Left lung (tissue), 10 donors: ENCODE measurements around the gene ZNF146. TPM values are rescaled to one million over a fixed set of nuclear protein-coding genes. Genes with fewer than 3 reads are reported as not detected.
"Not testable (repeated sequence)": the region's sequence is repeated elsewhere in the genome, so short reads cannot be mapped to it uniquely, and the experiment has no call there.

Experiments
- ATAC-seq: fragments of 200-7000 bp; cut with Tn5 transposase; one replicate; pipeline ENCODE4 v1.9.1; 2020; ENCODE audit warnings: moderate library complexity
- DNase-seq, 4 donors: peaks; one replicate each; pipeline ENCODE4 v3.0.0-alpha.2; 2013 to 2020
- H3K27ac ChIP-seq, 2 donors: fragments of 200-600 bp; sonication (generic) in 1 of 2; one replicate each; pipeline versions ENCODE4 v1.5.0 to v1.8.0; 2020 to 2021
- H3K27me3 ChIP-seq, 2 donors: fragments of 200-600 bp; sonication (generic) in 1 of 2; one replicate each; pipeline versions ENCODE4 v1.5.0 to v1.8.0; 2020 to 2021
- H3K36me3 ChIP-seq, 2 donors: fragments of 200-600 bp; sonication (generic) in 1 of 2; one replicate each; pipeline versions ENCODE4 v1.5.0 to v1.8.0; 2020 to 2021
- H3K4me1 ChIP-seq, 2 donors: fragments of 200-600 bp; one replicate each; pipeline ENCODE4 v1.8.0; 2021
- H3K4me3 ChIP-seq, 2 donors: fragments of 200-600 bp; sonication (generic) in 1 of 2; one replicate each; pipeline versions ENCODE4 v1.5.0 to v1.8.0; 2020 to 2021; ENCODE audit warnings: mild to moderate bottlenecking in 1 of 2
- H3K9me3 ChIP-seq, 2 donors: fragments of 200-600 bp; sonication (generic) in 1 of 2; one replicate each; pipeline versions ENCODE4 v1.5.0 to v1.8.0; 2020 to 2021
- intact Hi-C, 2 donors: fragments of 100-400 bp; cut with DNase I; formaldehyde crosslinking; loops; one replicate each; pipeline versions ENCODE4 v1.11.2 to v1.14.2; 2022
- polyA plus RNA-seq, 6 donors: library from polyadenylated mRNA; unstranded; fragments of 120-200 nt; gene quantifications; one replicate each; pipeline ENCODE4 v1.2.1, GENCODE V29; 2013; ENCODE audit not compliant: insufficient read length in 6 of 6
- total RNA-seq, 2 donors: library from RNA; stranded (reverse); fragmentation: NEBNext Ultra II Directional; extraction: Animal tissue kit (Norgen Biotek cat#: 25700); gene quantifications; one replicate each; pipeline ENCODE4 v1.2.1, GENCODE V29; 2021
- TF ChIP-seq, protein P1 (sequence below), 2 donors: fragments of 200-600 bp; sonication (generic) in 1 of 2; IDR thresholded peaks; one replicate each; pipeline versions ENCODE4 v1.5.0 to v1.8.0; 2021; ENCODE audit warnings: antibody characterized with exemption in 2 of 2
- donor health status: DM: no; HTN: yes; CAD: no.
- donor health status: DM: no; HTN: no; CAD: no.

The ZNF146 gene
- total and polyA plus RNA-seq, 8 donors = 42.8 to 140 (median 117) TPM

DNA sequence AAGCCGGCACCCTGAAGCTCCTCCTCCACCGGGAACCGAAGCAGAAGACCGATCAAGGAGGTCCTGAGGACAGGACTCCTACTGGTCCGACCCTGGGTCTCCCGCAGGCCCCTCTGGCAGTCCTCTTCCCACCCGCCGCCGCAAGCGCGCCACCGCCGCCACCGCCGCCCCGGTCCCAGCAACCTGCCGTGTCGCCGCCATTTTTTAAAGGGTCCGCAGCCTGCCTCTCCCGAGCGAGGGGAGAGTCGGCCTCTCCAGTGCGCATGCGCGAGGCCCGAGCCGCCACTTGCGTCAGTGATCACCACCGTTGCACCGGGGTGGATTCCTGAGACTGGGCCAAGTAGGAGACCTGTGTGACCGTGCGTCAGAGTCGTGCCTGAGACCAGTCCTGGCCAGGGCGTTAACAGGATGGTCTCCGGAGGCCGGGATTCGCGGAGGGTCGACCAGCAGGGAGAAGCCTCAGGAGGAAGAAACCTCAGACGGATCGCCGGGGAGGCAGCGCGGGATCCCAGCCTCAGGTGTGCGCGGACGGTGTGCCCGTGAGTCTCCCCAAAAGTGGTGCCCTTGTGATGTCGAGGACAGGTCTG, 51.6 kb downstream of the ZNF146 start:
- no peak overlapping the region for H3K4me3 ChIP-seq
- peaks cover 0 to 51% of the 10 kb centered on the region in 2 donors for H3K9me3 ChIP-seq
- peak in 2 of 4 donors; percentile 17 to 75 for DNase-seq
- ATAC-seq = no peak
- no peaks in the 10 kb centered on the region for H3K4me1 ChIP-seq
- intact Hi-C loops = no loop called here
- H3K36me3 ChIP-seq = no peaks in the 10 kb centered on the region
- H3K27me3 ChIP-seq = no peaks in the 10 kb centered on the region
- no peak overlapping the region for H3K27ac ChIP-seq
- TF ChIP-seq, protein P1, sequence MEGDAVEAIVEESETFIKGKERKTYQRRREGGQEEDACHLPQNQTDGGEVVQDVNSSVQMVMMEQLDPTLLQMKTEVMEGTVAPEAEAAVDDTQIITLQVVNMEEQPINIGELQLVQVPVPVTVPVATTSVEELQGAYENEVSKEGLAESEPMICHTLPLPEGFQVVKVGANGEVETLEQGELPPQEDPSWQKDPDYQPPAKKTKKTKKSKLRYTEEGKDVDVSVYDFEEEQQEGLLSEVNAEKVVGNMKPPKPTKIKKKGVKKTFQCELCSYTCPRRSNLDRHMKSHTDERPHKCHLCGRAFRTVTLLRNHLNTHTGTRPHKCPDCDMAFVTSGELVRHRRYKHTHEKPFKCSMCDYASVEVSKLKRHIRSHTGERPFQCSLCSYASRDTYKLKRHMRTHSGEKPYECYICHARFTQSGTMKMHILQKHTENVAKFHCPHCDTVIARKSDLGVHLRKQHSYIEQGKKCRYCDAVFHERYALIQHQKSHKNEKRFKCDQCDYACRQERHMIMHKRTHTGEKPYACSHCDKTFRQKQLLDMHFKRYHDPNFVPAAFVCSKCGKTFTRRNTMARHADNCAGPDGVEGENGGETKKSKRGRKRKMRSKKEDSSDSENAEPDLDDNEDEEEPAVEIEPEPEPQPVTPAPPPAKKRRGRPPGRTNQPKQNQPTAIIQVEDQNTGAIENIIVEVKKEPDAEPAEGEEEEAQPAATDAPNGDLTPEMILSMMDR (IDR thresholded peaks at IDR 0.05) = no peak

DNA sequence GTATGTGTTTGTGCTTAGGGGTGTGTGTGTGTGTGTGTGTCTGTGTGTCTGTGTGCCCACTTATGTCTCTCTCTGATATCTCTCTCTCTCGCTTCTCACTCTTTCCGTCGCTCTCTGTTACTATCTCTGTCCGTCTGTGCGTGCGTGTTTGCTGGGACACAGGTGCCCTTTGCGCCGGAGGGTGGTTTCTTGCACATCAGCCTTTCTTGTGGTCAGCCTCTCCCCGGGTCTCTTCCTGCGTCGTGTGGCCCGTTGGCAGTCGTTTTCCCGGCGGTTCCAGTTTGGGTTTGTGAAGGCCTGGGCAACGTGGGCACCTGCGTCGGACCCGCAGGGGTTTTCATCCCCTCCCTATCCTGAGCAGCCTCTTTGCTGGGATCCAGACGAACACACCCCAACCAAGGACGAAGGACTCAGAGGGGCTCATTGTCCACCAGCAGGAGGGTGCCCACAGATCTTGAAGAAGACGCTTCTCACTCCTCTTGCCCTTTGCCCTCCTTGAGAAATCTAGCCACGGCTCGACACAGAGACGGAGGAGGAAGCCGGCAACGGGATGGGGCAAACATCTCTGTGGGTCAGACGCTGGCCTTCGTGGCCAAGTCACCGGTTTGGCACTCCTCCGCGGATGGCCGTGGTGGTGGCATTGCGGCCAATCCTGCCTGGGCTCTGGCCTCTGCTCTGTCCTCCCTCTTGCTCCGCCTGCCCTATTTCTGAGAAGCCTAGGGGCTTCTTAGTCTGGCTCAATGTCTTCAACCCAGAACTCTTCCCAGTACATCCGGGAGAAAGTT, 52.3 kb downstream of the ZNF146 start:
- Histone ChIP-seq H3K27me3 (no peaks in the 10 kb centered on the region), H3K27ac (no peak overlapping the region), H3K36me3 (no peaks in the 10 kb centered on the region), H3K9me3 (peaks cover 0 to 51% of the 10 kb centered on the region in 2 donors), H3K4me1 (no peaks in the 10 kb centered on the region), H3K4me3 (no peak overlapping the region)
- TF ChIP-seq, protein P1 (IDR thresholded peaks at IDR 0.05) = no peak
- ATAC-seq (no peak), DNase-seq (peak in 1 of 4 donors; percentile 23)
- intact Hi-C loops = no loop called here

DNA sequence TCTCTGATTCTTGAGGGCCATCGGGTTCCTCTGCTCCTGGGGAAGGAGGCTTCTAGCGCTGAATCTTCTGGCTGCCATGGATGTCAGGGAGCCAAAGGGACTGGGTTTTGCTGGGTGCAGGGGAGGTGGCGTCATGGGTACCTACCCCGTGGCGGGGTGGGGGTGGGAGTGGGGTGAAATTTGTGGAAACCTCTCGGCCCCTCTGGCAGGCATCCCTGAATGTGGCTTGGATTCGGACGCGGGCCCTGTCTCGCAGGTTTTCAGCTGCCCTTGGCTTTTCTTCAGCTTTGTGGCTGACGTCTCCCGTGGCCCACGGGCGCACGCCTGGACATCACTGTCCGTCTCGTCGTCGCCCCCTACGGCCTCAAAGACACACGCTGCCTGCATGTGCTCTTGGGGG, 53.2 kb downstream of the ZNF146 start:
- ATAC-seq, H3K4me1 ChIP-seq, intact Hi-C loops, H3K36me3 ChIP-seq, H3K4me3 ChIP-seq, H3K27ac ChIP-seq, H3K27me3 ChIP-seq, DNase-seq: not testable (repeated sequence)
- peaks cover 0 to 50% of the 10 kb centered on the region in 2 donors for H3K9me3 ChIP-seq

DNA sequence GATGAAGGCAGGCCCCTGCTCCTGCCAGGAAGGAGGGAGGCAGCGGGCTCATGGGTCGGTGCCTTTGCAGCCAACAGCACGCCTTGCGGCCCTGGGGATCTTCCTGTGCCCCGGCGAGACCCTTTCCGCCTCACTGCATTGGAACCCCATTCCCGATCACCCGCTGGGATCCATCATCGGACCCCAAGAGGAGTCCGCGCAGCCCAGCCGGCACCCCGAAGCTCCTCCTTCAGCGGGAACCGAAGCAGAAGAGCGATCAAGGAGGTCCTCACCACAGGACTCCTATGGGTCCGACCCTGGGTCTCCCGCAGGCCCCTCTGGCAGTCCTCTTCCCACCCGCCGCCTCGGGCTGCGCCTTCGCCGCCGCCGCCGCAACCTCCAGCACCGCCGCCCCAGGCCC, 53.7 kb downstream of the ZNF146 start:
- H3K36me3 ChIP-seq, intact Hi-C loops, H3K4me3 ChIP-seq, H3K27me3 ChIP-seq, ATAC-seq, H3K4me1 ChIP-seq, H3K27ac ChIP-seq: not testable (repeated sequence)
- H3K9me3 ChIP-seq = peaks cover 0 to 46% of the 10 kb centered on the region in 2 donors
- DNase-seq = peak in 1 of 4 donors; percentile 30

DNA sequence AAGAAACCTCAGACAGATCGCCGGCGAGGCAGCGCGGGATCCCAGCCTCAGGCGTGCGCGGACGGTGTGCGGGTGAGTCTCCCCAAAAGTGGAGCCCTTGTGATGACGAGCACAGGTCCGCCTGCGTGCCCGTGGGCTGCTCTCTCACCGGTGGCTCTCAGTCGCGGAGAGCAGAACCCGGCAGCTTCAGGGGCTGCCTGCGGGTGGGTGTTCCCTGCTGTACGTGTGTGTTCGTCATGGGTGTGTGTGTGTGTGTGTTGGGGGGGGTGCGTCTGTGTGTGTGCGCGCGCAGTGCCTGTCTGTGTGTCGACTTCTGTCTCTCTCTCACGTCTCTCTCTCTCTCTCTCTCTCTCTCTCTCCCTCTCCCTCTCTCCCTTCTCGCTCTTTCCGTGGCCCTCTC, 54.4 kb downstream of the ZNF146 start:
- peaks cover 0 to 41% of the 10 kb centered on the region in 2 donors for H3K9me3 ChIP-seq
- H3K36me3 ChIP-seq, H3K4me1 ChIP-seq, H3K27me3 ChIP-seq, ATAC-seq, H3K4me3 ChIP-seq, intact Hi-C loops, H3K27ac ChIP-seq: not testable (repeated sequence)
- peak in 1 of 4 donors; percentile 28 for DNase-seq

Other genes starting within 250 kb of the ZNF146 start
- gene SDHAF1, start 219.9 kb upstream of the ZNF146 start, total RNA-seq = 10 to 100 TPM; 14.0 to 16.5 TPM
- 10 to 100 TPM in 5 of 6 donors, 1 to 10 TPM in 1; 9.4 to 13.3 (median 10.9) TPM for gene SDHAF1, start 219.9 kb upstream of the ZNF146 start, polyA plus RNA-seq
- 10 to 100 TPM; 11.2 to 13.1 TPM for gene SYNE4, start 206.3 kb upstream of the ZNF146 start, total RNA-seq
- gene SYNE4, start 206.3 kb upstream of the ZNF146 start, polyA plus RNA-seq = 10 to 100 TPM in 1 of 6 donors, 1 to 10 TPM in 5; 6.8 to 10.4 (median 8.2) TPM
- 10 to 100 TPM; 19.3 to 22.7 TPM for gene ALKBH6, start 200.9 kb upstream of the ZNF146 start, total RNA-seq
- gene ALKBH6, start 200.9 kb upstream of the ZNF146 start, polyA plus RNA-seq = 10 to 100 TPM; 16.8 to 21.0 (median 19.2) TPM
- gene CLIP3, start 182.2 kb upstream of the ZNF146 start, total RNA-seq = 10 to 100 TPM in 1 of 2 donors, 1 to 10 TPM in 1; 5.8 to 16.6 TPM
- 10 to 100 TPM; 22.4 to 33.0 (median 31.5) TPM for gene CLIP3, start 182.2 kb upstream of the ZNF146 start, polyA plus RNA-seq
- 1 to 10 TPM; 7.1 to 7.2 TPM for gene THAP8, start 160.8 kb upstream of the ZNF146 start, total RNA-seq
- gene THAP8, start 160.8 kb upstream of the ZNF146 start, polyA plus RNA-seq = 1 to 10 TPM; 5.7 to 8.4 (median 6.9) TPM
- gene WDR62, start 160.2 kb upstream of the ZNF146 start, total RNA-seq = 1 to 10 TPM; 3.7 to 4.3 TPM
- gene WDR62, start 160.2 kb upstream of the ZNF146 start, polyA plus RNA-seq = 1 to 10 TPM; 4.0 to 6.7 (median 4.5) TPM
- not detected for gene OVOL3, start 104.0 kb upstream of the ZNF146 start, total RNA-seq
- under 1 TPM in 2 of 6 donors, not detected in 4; 0.27 to 0.34 TPM for gene OVOL3, start 104.0 kb upstream of the ZNF146 start, polyA plus RNA-seq
- gene POLR2I, start 100.2 kb upstream of the ZNF146 start, total RNA-seq = 10 to 100 TPM; 43.7 to 51.7 TPM
- gene POLR2I, start 100.2 kb upstream of the ZNF146 start, polyA plus RNA-seq = 10 to 100 TPM; 35.8 to 52.4 (median 45.7) TPM
- 100 to 1,000 TPM; 116 to 130 TPM for gene TBCB, start 99.6 kb upstream of the ZNF146 start, total RNA-seq
- gene TBCB, start 99.6 kb upstream of the ZNF146 start, polyA plus RNA-seq = 100 to 1,000 TPM in 4 of 6 donors, 10 to 100 TPM in 2; 90.2 to 122 (median 111) TPM
- gene CAPNS1, start 75.0 kb upstream of the ZNF146 start, total RNA-seq = 100 to 1,000 TPM; 688 to 720 TPM
- 100 to 1,000 TPM; 479 to 615 (median 546) TPM for gene CAPNS1, start 75.0 kb upstream of the ZNF146 start, polyA plus RNA-seq
- 10 to 100 TPM; 47.1 to 64.9 TPM for gene COX7A1, start 62.7 kb upstream of the ZNF146 start, total RNA-seq
- gene COX7A1, start 62.7 kb upstream of the ZNF146 start, polyA plus RNA-seq = 10 to 100 TPM; 29.4 to 47.3 (median 35.1) TPM
- 1 to 10 TPM; 3.2 to 3.5 TPM for gene ZNF565, start 441 bp upstream of the ZNF146 start, total RNA-seq
- 1 to 10 TPM; 7.1 to 8.3 (median 7.8) TPM for gene ZNF565, start 441 bp upstream of the ZNF146 start, polyA plus RNA-seq
- gene ZFP14, start 164.1 kb downstream of the ZNF146 start, total RNA-seq = 1 to 10 TPM; 3.8 to 4.5 TPM
- 10 to 100 TPM; 11.5 to 16.1 (median 14.5) TPM for gene ZFP14, start 164.1 kb downstream of the ZNF146 start, polyA plus RNA-seq
- 1 to 10 TPM; 4.2 to 4.6 TPM for gene ZFP82, start 203.5 kb downstream of the ZNF146 start, total RNA-seq
- gene ZFP82, start 203.5 kb downstream of the ZNF146 start, polyA plus RNA-seq = 10 to 100 TPM; 12.5 to 14.5 (median 13.3) TPM